ENCODE measurements around the gene C16orf82. TPM values are rescaled to one million over a fixed set of nuclear protein-coding genes. Genes with fewer than 3 reads are reported as not detected.

C16orf82 gene
- total and polyA plus RNA-seq, 9 of the 15 experiments (the other 6 are each of a cell fraction or from before 2014, with no cell fraction given) = not detected

- TF ChIP-seq CHD7 (IDR thresholded peaks at IDR 0.05; ENCODE audit: low read depth, low read length) = no peak
- TF ChIP-seq MAFF (IDR thresholded peaks at IDR 0.05; ENCODE audit: low read length) = no peak
- TF ChIP-seq ILF3 (IDR thresholded peaks at IDR 0.05; ENCODE audit: borderline replicate concordance) = no peak
- no peak for TF ChIP-seq PTTG1 (tag; IDR thresholded peaks at IDR 0.05; ENCODE audit: low read depth)
- no peak for TF ChIP-seq HCFC1 (IDR thresholded peaks at IDR 0.05; ENCODE audit: low read depth, low read length)
- TF ChIP-seq ZFP91 (CRISPR knock-in tag; IDR thresholded peaks at IDR 0.05) = no peak
- TF ChIP-seq MCM2 (IDR thresholded peaks at IDR 0.05; ENCODE audit: low read depth) = no peak
- peak; percentile 87 for TF ChIP-seq RB1 (IDR thresholded peaks at IDR 0.05; ENCODE audit: low read depth)
- TF ChIP-seq GTF2B (IDR thresholded peaks at IDR 0.05; ENCODE audit: extremely low read depth, insufficient read length) = no peak
- no peak for TF ChIP-seq MLX (CRISPR knock-in tag; conservative IDR thresholded peaks at IDR 0.05)
Measured at GRCh38 chr16:27109666-27110523, 43.2 kb downstream of the C16orf82 start (continued).
